HTR-8/SVneo (cell line): Measurements from ENCODE around the gene POLR1A.

Source experiments
- DNase-seq: peaks from one replicate; pipeline ENCODE4 v3.0.0; 2011; ENCODE audit warnings: low spot score, mixed read lengths; ENCODE audit not compliant: insufficient read length
- FAIRE-seq: peaks from 2 replicates; lab custom pipeline; 2011; peaks lifted over from hg19 to GRCh38; lab: Jason Lieb, UNC

The POLR1A gene

GRCh38 chr2:85988175-85988913 lies 117.3 kb downstream of the POLR1A start:
- FAIRE-seq (no peak), DNase-seq (no peak)

GRCh38 chr2:85987266-85988174 lies 118.2 kb downstream of the POLR1A start:
- no peak for FAIRE-seq
- DNase-seq, result no peak

GRCh38 chr2:85986121-85986520 lies 119.6 kb downstream of the POLR1A start:
- no peak for FAIRE-seq
- DNase-seq, result no peak

- FAIRE-seq, result no peak
- no peak for DNase-seq
These were observed 120.9 kb downstream of the POLR1A start for GRCh38 chr2:85984788-85985187.

GRCh38 chr2:85983766-85984165 lies 121.9 kb downstream of the POLR1A start:
- FAIRE-seq (no peak), DNase-seq (no peak)

GRCh38 chr2:85981579-85982247 lies 124.0 kb downstream of the POLR1A start:
- DNase-seq (no peak), FAIRE-seq (no peak)

- FAIRE-seq (no peak), DNase-seq (no peak)
These were observed 126.6 kb downstream of the POLR1A start for GRCh38 chr2:85978883-85979780.

- no peak for DNase-seq
- no peak for FAIRE-seq
These were observed 129.4 kb downstream of the POLR1A start for GRCh38 chr2:85976106-85976920.

GRCh38 chr2:85975581-85975980 lies 130.1 kb downstream of the POLR1A start:
- no peak for DNase-seq
- no peak for FAIRE-seq

GRCh38 chr2:85974390-85974789 lies 131.3 kb downstream of the POLR1A start:
- FAIRE-seq, result no peak
- no peak for DNase-seq

- FAIRE-seq (no peak), DNase-seq (no peak)
These were observed 133.3 kb downstream of the POLR1A start for GRCh38 chr2:85972355-85972754.

GRCh38 chr2:85971366-85971765 lies 134.3 kb downstream of the POLR1A start:
- DNase-seq (no peak), FAIRE-seq (no peak)
